Trophoblast cell (in vitro differentiated cells and primary cell): ENCODE results near the gene GSC2.

Source experiments
- DNase-seq, 2 donors: peaks; one replicate each; pipeline ENCODE4 v3.0.0-alpha.2; 2016
- H2AFZ ChIP-seq: 2 replicates; pipeline ENCODE4 v1.6.1; 2013; ENCODE audit warnings: low read length, moderate library complexity, mild to moderate bottlenecking; ENCODE audit not compliant: insufficient read depth, poor library complexity
- H2AK5ac ChIP-seq: 2 replicates; pipeline ENCODE4 v1.6.1; 2013; ENCODE audit warnings: mild to moderate bottlenecking, low read length
- H2BK120ac ChIP-seq: 2 replicates; pipeline ENCODE4 v1.6.1; 2013; ENCODE audit warnings: low read length, mild to moderate bottlenecking, moderate library complexity; ENCODE audit not compliant: insufficient read depth, poor library complexity
- H2BK12ac ChIP-seq: 2 replicates; pipeline ENCODE4 v1.6.1; 2013; ENCODE audit warnings: mild to moderate bottlenecking, low read length, moderate library complexity
- H2BK5ac ChIP-seq: 2 replicates; pipeline ENCODE4 v1.6.1; 2013; ENCODE audit warnings: low read length, low read depth, moderate library complexity, mild to moderate bottlenecking; ENCODE audit not compliant: poor library complexity
- H3K14ac ChIP-seq: 2 replicates; pipeline ENCODE4 v1.6.1; 2013; ENCODE audit warnings: mild to moderate bottlenecking, low read length
- H3K18ac ChIP-seq: 2 replicates; pipeline ENCODE4 v1.6.1; 2013; ENCODE audit warnings: mild to moderate bottlenecking, low read length
- H3K23ac ChIP-seq: 2 replicates; pipeline ENCODE4 v1.6.1; 2013; ENCODE audit warnings: low read length
- H3K27ac ChIP-seq: 2 replicates; pipeline ENCODE4 v1.5.1; 2013; ENCODE audit warnings: low read depth, mild to moderate bottlenecking, inconsistent platforms, low read length, moderate library complexity
- H3K27me3 ChIP-seq: 2 replicates; pipeline ENCODE4 v1.6.1; 2013; ENCODE audit warnings: inconsistent platforms, mild to moderate bottlenecking, low read length, moderate library complexity; ENCODE audit not compliant: insufficient read depth
- H3K36me3 ChIP-seq, 2 experiments: 1 replicate in 1 of 2; 2 replicates in 1 of 2; pipeline ENCODE4 v1.6.1; 2013; ENCODE audit warnings: low read length in 2 of 2, mild to moderate bottlenecking in 2 of 2, moderate library complexity in 1 of 2; ENCODE audit not compliant: insufficient read depth in 2 of 2, control insufficient read depth in 1 of 2
- H3K4ac ChIP-seq: 2 replicates; pipeline ENCODE4 v1.6.1; 2013; ENCODE audit warnings: low read depth, mild to moderate bottlenecking, low read length, moderate library complexity
- H3K4me1 ChIP-seq, 2 experiments: 1 replicate in 1 of 2; 2 replicates in 1 of 2; pipeline ENCODE4 v1.6.1; 2013; ENCODE audit warnings: low read length in 2 of 2, mild to moderate bottlenecking in 2 of 2, moderate library complexity in 1 of 2; ENCODE audit not compliant: insufficient read depth in 2 of 2, control insufficient read depth in 1 of 2
- H3K4me2 ChIP-seq: 2 replicates; pipeline ENCODE4 v1.6.1; 2013; ENCODE audit warnings: inconsistent platforms, mild to moderate bottlenecking, low read length, moderate library complexity
- H3K4me3 ChIP-seq: 2 replicates; pipeline ENCODE4 v1.5.1; 2013; ENCODE audit warnings: mild to moderate bottlenecking, low read depth, low read length, inconsistent platforms
- H3K79me1 ChIP-seq: one replicate; pipeline ENCODE4 v1.6.1; 2013; ENCODE audit warnings: low read length
- H3K79me2 ChIP-seq: 2 replicates; pipeline ENCODE4 v1.6.1; 2013; ENCODE audit warnings: low read length, mild to moderate bottlenecking; ENCODE audit not compliant: control insufficient read depth, insufficient read depth, poor library complexity
- H3K9ac ChIP-seq: 2 replicates; pipeline ENCODE4 v1.6.1; 2013; ENCODE audit warnings: mild to moderate bottlenecking, low read length
- H3K9me3 ChIP-seq: 2 replicates; pipeline ENCODE4 v1.6.1; 2013; ENCODE audit warnings: low read depth, mild to moderate bottlenecking, control low read depth, inconsistent platforms, low read length; ENCODE audit not compliant: insufficient read depth
- H4K12ac ChIP-seq: 2 replicates; pipeline ENCODE4 v1.6.1; 2013; ENCODE audit warnings: low read depth, mild to moderate bottlenecking, low read length, moderate library complexity
- H4K8ac ChIP-seq: 2 replicates; pipeline ENCODE4 v1.6.1; 2013; ENCODE audit warnings: low read depth, mild to moderate bottlenecking, low read length, moderate library complexity
- H4K91ac ChIP-seq: one replicate; pipeline ENCODE4 v1.6.1; 2013; ENCODE audit warnings: low read depth, mild to moderate bottlenecking, low read length, moderate library complexity
- WGBS: extraction: QIAGEN DNeasy Blood & Tissue Kit; methylation state at CpG from one replicate; pipeline ENCODE4 v1.1.7; 2013; ENCODE audit warnings: missing lambda C conversion rate; ENCODE audit not compliant: insufficient read length, insufficient coverage; ENCODE audit errors: extremely low coverage; 5-methylcytosine and 5-hydroxymethylcytosine counted together

The GSC2 gene

GRCh38 chr22:19195796-19196731 is 46.0 kb upstream of the GSC2 start:
- Histone ChIP-seq H2BK5ac (no peak overlapping the region), H3K79me2 (no peaks in the 10 kb centered on the region), H2BK120ac (no peak overlapping the region), H3K27me3 (no peaks in the 10 kb centered on the region), H2AK5ac (no peak overlapping the region), H4K8ac (no peak overlapping the region), H3K4me1 (no peaks in the 10 kb centered on the region), H3K79me1 (no peaks in the 10 kb centered on the region), H3K18ac (no peak overlapping the region), H2AFZ (no peak overlapping the region), H3K4me3 (no peak overlapping the region), H3K9ac (no peak overlapping the region), H4K12ac (no peak overlapping the region), H3K4ac (no peak overlapping the region), H4K91ac (no peak overlapping the region), H3K4me2 (no peak overlapping the region), H3K36me3 (peaks cover 6 to 8% of the 10 kb centered on the region in 2 experiments), H2BK12ac (no peak overlapping the region), H3K23ac (no peak overlapping the region), H3K27ac (no peak overlapping the region), H3K14ac (no peak overlapping the region), H3K9me3 (no peaks in the 10 kb centered on the region)
- WGBS, result no CpG with 5 or more reads among the region's 23 CpGs
- peak; percentile 88 to 91 for DNase-seq

GRCh38 chr22:19194766-19195536 is 44.9 kb upstream of the GSC2 start:
- H3K27ac ChIP-seq, result no peak overlapping the region
- H3K4me2 ChIP-seq, result no peak overlapping the region
- no peak overlapping the region for H3K18ac ChIP-seq
- H3K4me1 ChIP-seq, result no peaks in the 10 kb centered on the region
- no peak overlapping the region for H2BK12ac ChIP-seq
- H2AK5ac ChIP-seq, result no peak overlapping the region
- no peak overlapping the region for H3K23ac ChIP-seq
- no peak overlapping the region for H4K8ac ChIP-seq
- DNase-seq, result no peak
- no peaks in the 10 kb centered on the region for H3K27me3 ChIP-seq
- no peak overlapping the region for H4K12ac ChIP-seq
- no peaks in the 10 kb centered on the region for H3K9me3 ChIP-seq
- H3K79me2 ChIP-seq, result no peaks in the 10 kb centered on the region
- peaks cover 6 to 8% of the 10 kb centered on the region in 2 experiments for H3K36me3 ChIP-seq
- no peak overlapping the region for H2BK5ac ChIP-seq
- H3K14ac ChIP-seq, result no peak overlapping the region
- WGBS, result no CpG with 5 or more reads among the region's 16 CpGs
- no peaks in the 10 kb centered on the region for H3K79me1 ChIP-seq
- no peak overlapping the region for H2AFZ ChIP-seq
- H3K9ac ChIP-seq, result no peak overlapping the region
- H4K91ac ChIP-seq, result no peak overlapping the region
- no peak overlapping the region for H2BK120ac ChIP-seq
- H3K4me3 ChIP-seq, result no peak overlapping the region
- H3K4ac ChIP-seq, result no peak overlapping the region

GRCh38 chr22:19193879-19194278 is 43.8 kb upstream of the GSC2 start:
- no peak overlapping the region for H4K91ac ChIP-seq
- no peak overlapping the region for H3K9ac ChIP-seq
- H3K79me1 ChIP-seq, result no peaks in the 10 kb centered on the region
- DNase-seq, result no peak
- WGBS, result no CpG with 5 or more reads among the region's 6 CpGs
- H2AFZ ChIP-seq, result no peak overlapping the region
- peaks cover 6 to 8% of the 10 kb centered on the region in 2 experiments for H3K36me3 ChIP-seq
- H3K4me2 ChIP-seq, result no peak overlapping the region
- H3K4me1 ChIP-seq, result no peaks in the 10 kb centered on the region
- H3K4ac ChIP-seq, result no peak overlapping the region
- H2BK120ac ChIP-seq, result no peak overlapping the region
- no peak overlapping the region for H3K14ac ChIP-seq
- no peak overlapping the region for H3K27ac ChIP-seq
- no peak overlapping the region for H4K8ac ChIP-seq
- H2AK5ac ChIP-seq, result no peak overlapping the region
- H4K12ac ChIP-seq, result no peak overlapping the region
- H3K4me3 ChIP-seq, result no peak overlapping the region
- no peak overlapping the region for H2BK12ac ChIP-seq
- H3K9me3 ChIP-seq, result no peaks in the 10 kb centered on the region
- H3K23ac ChIP-seq, result no peak overlapping the region
- no peaks in the 10 kb centered on the region for H3K79me2 ChIP-seq
- no peak overlapping the region for H3K18ac ChIP-seq
- H2BK5ac ChIP-seq, result no peak overlapping the region
- H3K27me3 ChIP-seq, result no peaks in the 10 kb centered on the region

- Histone ChIP-seq H3K4me2 (no peak overlapping the region), H3K18ac (no peak overlapping the region), H3K27ac (no peak overlapping the region), H3K9me3 (no peaks in the 10 kb centered on the region), H2AK5ac (no peak overlapping the region), H3K4ac (no peak overlapping the region), H3K23ac (no peak overlapping the region), H3K14ac (no peak overlapping the region), H2AFZ (no peak overlapping the region), H4K8ac (no peak overlapping the region), H3K27me3 (no peaks in the 10 kb centered on the region), H3K4me1 (no peaks in the 10 kb centered on the region), H4K12ac (no peak overlapping the region), H3K9ac (no peak overlapping the region), H2BK5ac (no peak overlapping the region), H3K79me1 (no peaks in the 10 kb centered on the region), H3K36me3 (peaks cover under 1 to 2% of the 10 kb centered on the region in 2 experiments), H4K91ac (no peak overlapping the region), H3K79me2 (no peaks in the 10 kb centered on the region), H2BK12ac (no peak overlapping the region), H3K4me3 (no peak overlapping the region), H2BK120ac (no peak overlapping the region)
- DNase-seq, result no peak
- no CpG with 5 or more reads among the region's 6 CpGs for WGBS
Observed at GRCh38 chr22:19187716-19188563, 37.8 kb upstream of the GSC2 start.
